ENCODE data around the gene CFAP74. TPM values are rescaled to one million over a fixed set of nuclear protein-coding genes. Genes with fewer than 3 reads are reported as not detected.

Gene CFAP74
- total RNA-seq, 1 donor from 2014 or later, result 6.6 TPM

DNA sequence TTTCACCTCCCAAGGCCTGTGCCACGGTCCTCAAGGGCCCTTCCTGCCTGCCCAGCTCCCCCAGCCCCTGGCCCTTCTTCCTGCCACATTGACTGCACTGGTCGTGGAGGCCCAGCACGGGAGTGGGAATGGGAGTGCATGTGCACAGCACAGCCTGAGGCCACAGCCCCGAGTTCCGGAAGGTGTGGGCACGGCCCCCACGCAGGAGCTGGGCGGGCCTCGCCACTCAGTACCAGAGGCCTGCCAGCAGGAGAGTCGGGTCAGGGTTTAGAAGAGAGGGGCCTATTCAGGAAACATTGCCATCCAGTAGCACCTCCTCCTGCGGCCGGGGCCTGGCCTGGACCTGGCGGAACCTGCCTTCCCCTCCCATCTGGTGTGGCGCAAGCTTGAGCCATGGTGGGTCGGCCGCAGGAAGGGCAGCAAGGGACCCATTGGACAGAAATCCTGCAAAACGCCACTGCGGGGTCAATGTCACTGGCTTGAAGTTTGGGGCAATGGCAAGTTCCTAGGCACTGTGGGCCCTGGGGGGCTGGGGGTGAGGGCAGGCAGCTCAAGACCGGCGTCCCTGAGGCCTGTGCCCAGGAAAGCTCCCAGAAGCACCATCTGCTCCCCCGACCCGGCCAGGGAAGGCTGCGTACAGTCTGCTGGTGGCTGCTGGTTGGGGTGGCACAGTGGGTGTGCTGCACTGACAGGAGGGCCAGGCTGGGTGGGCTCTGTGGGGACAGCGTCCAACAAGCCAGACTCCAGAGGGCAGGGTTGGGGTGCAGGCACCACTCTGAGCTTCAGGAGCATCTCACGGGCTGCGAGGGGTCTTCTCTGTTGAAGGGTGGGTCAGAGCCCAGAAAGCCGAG is 82.8 kb downstream of the CFAP74 start:
- Histone ChIP-seq H3K36me3 (no peaks in the 10 kb centered on the region), H3K4me3 (no peak overlapping the region), H3K4me1 (peaks cover 13% of the 10 kb centered on the region), H3K27me3 (ENCODE audit: low read depth) (no peaks in the 10 kb centered on the region), H3K27ac (no peak overlapping the region), H3K9me3 (no peaks in the 10 kb centered on the region)
- intact Hi-C loops (cut with DNase I), result no loop called here
- ATAC-seq, result no peak
- no peak for DNase-seq
- TF ChIP-seq, protein P1, sequence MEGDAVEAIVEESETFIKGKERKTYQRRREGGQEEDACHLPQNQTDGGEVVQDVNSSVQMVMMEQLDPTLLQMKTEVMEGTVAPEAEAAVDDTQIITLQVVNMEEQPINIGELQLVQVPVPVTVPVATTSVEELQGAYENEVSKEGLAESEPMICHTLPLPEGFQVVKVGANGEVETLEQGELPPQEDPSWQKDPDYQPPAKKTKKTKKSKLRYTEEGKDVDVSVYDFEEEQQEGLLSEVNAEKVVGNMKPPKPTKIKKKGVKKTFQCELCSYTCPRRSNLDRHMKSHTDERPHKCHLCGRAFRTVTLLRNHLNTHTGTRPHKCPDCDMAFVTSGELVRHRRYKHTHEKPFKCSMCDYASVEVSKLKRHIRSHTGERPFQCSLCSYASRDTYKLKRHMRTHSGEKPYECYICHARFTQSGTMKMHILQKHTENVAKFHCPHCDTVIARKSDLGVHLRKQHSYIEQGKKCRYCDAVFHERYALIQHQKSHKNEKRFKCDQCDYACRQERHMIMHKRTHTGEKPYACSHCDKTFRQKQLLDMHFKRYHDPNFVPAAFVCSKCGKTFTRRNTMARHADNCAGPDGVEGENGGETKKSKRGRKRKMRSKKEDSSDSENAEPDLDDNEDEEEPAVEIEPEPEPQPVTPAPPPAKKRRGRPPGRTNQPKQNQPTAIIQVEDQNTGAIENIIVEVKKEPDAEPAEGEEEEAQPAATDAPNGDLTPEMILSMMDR (IDR thresholded peaks at IDR 0.05), result no peak

GRCh38 chr1:1920057-1920607 is 83.5 kb downstream of the CFAP74 start:
- H3K36me3 ChIP-seq, result no peaks in the 10 kb centered on the region
- H3K9me3 ChIP-seq, result no peaks in the 10 kb centered on the region
- intact Hi-C loops (cut with DNase I), result no loop called here
- peak overlapping the region; percentile 68 for H3K27ac ChIP-seq
- peaks cover 13% of the 10 kb centered on the region for H3K4me1 ChIP-seq
- DNase-seq, result no peak
- peak overlapping the region; percentile 65 for H3K4me3 ChIP-seq
- TF ChIP-seq, protein P1 (IDR thresholded peaks at IDR 0.05), result no peak
- no peak for ATAC-seq
- H3K27me3 ChIP-seq (ENCODE audit: low read depth), result no peaks in the 10 kb centered on the region

DNA sequence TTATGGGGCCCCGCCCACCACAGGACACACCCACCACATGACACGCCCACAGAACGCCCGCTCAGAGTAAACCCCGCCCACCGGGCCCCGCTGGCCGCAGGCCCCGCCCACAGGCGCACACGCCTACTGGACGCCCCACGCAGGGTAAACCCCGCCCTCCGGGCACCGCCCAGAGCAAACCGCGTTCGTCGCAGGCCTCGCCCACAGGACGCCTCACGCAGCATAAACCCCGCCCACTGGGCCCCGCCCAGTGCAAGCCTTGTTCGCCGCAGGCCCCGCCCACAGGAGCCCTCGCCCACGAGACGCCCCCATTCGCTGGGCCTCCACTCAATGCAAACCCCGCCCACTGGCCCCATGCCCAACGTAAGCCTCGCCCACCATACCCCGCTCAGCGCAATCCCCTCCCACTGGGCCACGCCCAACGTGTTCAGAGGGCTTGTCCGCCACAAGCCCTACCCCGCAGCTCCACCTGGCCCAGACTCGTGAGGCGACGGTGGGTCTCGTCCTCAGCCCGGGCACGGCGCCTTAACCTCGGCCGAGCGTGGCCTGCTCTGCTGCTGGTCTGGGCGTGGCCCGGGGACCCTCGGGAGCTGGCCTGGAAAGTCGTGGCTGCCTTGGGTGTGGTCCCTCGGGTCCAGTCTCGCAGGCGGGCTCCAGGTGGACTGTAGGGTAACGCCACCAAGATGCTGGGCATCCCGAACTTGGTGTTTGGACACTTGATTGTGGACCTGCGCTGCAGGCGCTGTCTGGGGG is 84.1 kb downstream of the CFAP74 start:
- Histone ChIP-seq H3K4me1 (peaks cover 13% of the 10 kb centered on the region), H3K27me3 (ENCODE audit: low read depth) (no peaks in the 10 kb centered on the region), H3K36me3 (no peaks in the 10 kb centered on the region), H3K4me3 (peak overlapping the region; percentile 65), H3K9me3 (no peaks in the 10 kb centered on the region), H3K27ac (peak overlapping the region; percentile 68)
- ATAC-seq (peak; percentile 94), DNase-seq (peak; percentile 100)
- intact Hi-C loops (cut with DNase I), result no loop called here
- TF ChIP-seq, protein P1 (IDR thresholded peaks at IDR 0.05), result no peak

- Histone ChIP-seq H3K27ac (peak within 1 kb of the TSS; percentile 68), H3K27me3 (ENCODE audit: low read depth) (no peaks in the 10 kb centered on the region), H3K36me3 (no peaks in the 10 kb centered on the region), H3K4me1 (peaks cover 13% of the 10 kb centered on the region), H3K4me3 (peak within 1 kb of the TSS; percentile 65), H3K9me3 (no peaks in the 10 kb centered on the region)
- DNase-seq, result no peak
- intact Hi-C loops (cut with DNase I), result no loop called here
- ATAC-seq, result peak; percentile 30 to 49
- TF ChIP-seq, protein P1 (IDR thresholded peaks at IDR 0.05), result no peak
Observed at GRCh38 chr1:1918901-1919303, 84.7 kb downstream of the CFAP74 start, which contains the start of gene TMEM52. Gene TMEM52, minus strand, starts transcription at chr1:1919279. Its CDS starts 14 bp downstream, at chr1:1919265.
